Measurements from ENCODE around the gene FOXJ3. TPM values are rescaled to one million over a fixed set of nuclear protein-coding genes. Genes with fewer than 3 reads are reported as not detected.

Gene FOXJ3
- total RNA-seq, 1 experiment from 2014 or later = 27.9 TPM

DNA sequence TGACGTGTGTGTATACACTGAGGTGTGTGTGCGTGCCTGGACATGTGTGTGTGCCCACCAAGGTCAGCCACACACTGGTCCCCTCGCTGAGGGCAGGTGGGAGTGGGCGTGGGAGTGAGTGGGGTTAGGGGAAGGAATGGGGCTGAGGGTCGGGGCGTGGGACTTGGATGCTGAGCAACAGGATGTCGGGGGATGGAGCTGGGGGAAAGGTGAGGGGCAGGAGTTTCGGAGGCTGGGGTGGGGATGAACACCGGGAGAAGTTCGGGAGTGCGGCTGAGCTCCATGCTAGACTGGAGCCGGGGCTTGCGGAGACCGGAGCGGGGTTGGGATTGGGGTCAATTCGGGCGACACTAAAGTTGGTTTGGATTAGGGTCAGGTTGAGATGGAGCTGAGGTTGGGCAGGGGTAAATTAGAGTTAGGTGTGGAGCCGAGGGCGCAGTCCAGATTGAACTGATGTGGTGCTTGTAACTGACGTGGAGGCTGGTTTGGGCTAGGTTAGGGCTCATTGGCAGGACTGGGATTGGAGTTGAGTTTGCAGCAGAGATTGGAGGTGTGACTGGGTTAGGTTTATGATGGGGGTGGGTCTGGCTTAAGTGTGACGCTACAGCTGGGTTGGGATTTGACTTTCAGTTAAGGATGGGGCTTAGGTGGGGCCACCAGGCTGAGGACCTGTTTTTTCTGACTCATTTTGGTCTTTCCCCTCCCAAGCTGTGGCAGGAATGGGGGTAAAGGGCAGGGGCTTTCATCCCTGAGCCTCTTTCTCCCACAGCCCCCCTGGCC, 167.2 kb downstream of the FOXJ3 start:
- Histone ChIP-seq H3K27ac (no peak overlapping the region), H3K27me3 (replicated peaks) (no peaks in the 10 kb centered on the region), H3K36me3 (no peaks in the 10 kb centered on the region), H3K4me3 (no peak overlapping the region), H3K9me3 (replicated peaks) (no peaks in the 10 kb centered on the region), H3K4me1 (replicated peaks) (peaks cover 6% of the 10 kb centered on the region; the same call in 1 of the 2 replicates)
- no peak for DNase-seq (ENCODE audit: low read depth in 1 of 2, low spot score in 2 of 2)

DNA sequence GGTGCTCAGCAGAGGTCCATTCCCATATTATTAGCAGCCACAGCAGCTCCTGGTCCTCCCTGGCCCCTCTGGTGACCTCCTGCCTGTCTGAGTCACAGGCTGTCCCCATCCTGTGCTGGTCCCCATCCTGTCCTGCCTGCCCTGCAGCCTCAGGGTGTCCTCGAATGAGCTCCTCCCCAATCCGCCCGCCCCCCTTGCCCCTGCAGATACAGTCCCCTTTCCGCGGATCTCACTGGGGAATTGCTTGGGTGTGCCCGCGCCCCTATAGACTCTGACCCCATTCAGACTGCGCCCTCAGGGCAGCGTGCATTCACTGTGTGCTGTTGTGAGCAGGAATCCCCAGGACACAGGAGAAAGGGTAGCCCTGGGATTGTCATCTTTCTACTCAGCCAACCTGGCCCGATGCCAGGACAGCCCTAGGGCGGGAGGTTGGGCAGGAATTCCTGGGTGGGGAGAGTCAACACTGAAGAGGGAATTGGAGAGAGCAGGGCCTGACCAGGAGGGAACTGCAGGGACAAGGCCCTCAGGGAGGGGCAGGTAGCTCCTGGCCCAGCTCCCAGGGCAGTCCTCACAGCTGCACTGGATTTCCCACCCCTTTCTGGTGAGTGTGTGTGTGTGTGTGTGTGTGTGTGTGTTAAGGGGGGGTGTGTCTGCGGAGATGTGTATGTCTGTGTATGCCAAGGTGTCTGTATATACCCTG, 169.4 kb downstream of the FOXJ3 start:
- Histone ChIP-seq H3K36me3 (no peaks in the 10 kb centered on the region), H3K4me3 (no peak overlapping the region), H3K9me3 (replicated peaks) (peaks cover 3% of the 10 kb centered on the region; the same call in 1 of the 2 replicates), H3K27me3 (replicated peaks) (no peaks in the 10 kb centered on the region), H3K27ac (no peak overlapping the region), H3K4me1 (replicated peaks) (peaks cover 6% of the 10 kb centered on the region; the same call in 1 of the 2 replicates)
- peak; percentile 49 to 71 for DNase-seq (ENCODE audit: low read depth in 1 of 2, low spot score in 2 of 2)

DNA sequence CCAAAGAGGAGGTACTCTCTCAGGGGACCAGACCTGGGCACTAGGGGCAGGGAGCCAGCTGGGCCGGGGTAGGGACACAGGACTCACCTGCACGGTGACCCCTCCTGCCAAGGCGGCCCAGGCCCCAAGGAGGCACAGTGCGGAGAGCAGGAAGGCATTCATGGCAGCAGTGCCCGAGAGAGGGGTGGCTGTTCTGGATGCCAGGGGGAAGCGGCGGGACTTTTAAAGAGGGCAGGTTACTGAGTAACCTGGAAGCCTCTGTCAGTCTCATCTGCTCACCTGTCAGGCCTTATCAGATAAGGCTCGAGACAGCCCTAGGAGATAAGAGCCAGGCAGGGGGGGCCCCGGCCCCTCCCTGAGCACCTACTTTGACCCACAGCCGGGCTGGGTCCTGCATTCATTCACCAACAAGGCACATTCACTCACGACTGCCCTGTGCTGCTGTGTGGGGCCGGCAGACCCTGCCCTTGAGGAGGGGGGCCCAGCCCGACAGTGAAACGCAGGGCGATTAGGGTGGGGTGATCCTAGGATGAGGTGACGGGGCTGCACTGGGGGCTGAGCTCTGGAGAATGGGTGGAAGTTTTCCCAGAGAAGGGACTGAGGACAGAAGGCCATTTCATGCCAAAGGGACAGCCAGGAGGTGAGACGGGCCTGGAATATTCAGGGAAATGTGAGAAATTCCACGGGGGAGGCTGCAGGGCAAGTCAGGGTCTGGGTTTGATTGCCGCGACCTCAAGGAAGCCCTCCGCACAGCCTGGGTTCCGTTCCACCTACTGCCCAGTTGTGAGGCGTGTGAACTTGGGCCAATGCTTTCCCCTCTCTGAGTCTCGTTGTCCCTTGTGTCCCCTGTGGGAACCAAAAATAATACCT, 170.2 kb downstream of the FOXJ3 start, which contains the start of gene GUCA2A:
GUCA2A (minus strand) TSS at position 195 of the 870 bp plus-strand sequence; CDS start at position 162, 33 bp downstream.
- no peaks in the 10 kb centered on the region; the same call in 1 of the 2 replicates for H3K27me3 ChIP-seq (replicated peaks)
- H3K36me3 ChIP-seq = no peaks in the 10 kb centered on the region
- H3K27ac ChIP-seq = no peak within 1 kb of the TSS
- H3K9me3 ChIP-seq (replicated peaks) = peaks cover 3% of the 10 kb centered on the region; the same call in 1 of the 2 replicates
- H3K4me1 ChIP-seq (replicated peaks) = peaks cover 6% of the 10 kb centered on the region; the same call in 1 of the 2 replicates
- H3K4me3 ChIP-seq = no peak within 1 kb of the TSS
- peak in 1 of 2 experiments; percentile 38 for DNase-seq (ENCODE audit: low read depth in 1 of 2, low spot score in 2 of 2)

DNA sequence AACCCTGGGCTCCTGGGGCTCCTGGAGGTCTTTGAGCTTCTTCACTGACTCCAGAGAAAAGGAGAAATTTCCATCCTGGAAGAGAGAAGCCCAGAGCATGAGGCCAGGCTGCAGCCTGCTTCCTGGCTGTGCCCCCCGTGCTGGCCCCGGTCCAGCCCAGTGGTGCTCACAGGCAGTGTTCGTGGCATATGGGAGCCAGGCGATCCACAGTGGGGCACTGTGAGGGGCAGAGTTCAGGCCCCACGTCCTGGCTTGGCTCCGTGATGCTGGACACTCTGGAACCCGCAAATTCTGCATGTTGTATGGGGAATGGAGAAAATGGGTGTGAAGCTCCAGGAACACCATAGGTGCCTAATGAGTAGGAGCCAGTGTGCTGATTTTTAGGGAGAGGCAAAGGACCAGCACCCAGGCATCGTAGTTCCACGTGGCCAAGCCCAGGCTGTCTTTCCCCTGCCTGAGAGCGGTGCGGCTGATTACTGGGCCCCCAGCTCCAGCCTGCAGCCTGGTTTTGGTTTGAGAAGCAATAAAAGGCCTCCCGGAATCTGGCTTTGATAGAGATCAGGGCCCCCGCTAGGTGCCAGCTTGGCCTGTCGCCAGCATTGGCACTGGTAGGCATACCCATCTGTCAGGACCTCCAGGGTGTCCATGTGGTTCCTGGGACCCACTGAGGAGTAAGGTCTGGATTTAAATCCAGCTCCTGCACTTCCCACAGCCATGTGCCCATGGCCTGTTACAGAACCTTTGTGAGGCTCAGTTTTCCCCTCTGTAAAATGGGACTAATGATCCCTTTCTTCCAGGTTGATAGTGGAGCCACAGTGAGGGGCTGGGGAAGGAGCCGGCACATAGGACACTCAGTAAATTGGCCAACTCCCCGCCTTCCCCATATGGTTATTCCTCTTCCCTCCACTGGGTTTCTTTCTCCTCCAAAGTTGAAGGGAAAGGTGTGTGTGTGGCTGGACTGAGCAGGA, 171.2 kb downstream of the FOXJ3 start:
- Histone ChIP-seq H3K4me3 (no peak overlapping the region), H3K36me3 (no peaks in the 10 kb centered on the region), H3K27ac (no peak overlapping the region), H3K9me3 (replicated peaks) (peaks cover 3% of the 10 kb centered on the region; the same call in 1 of the 2 replicates), H3K27me3 (replicated peaks) (no peaks in the 10 kb centered on the region; the same call in 1 of the 2 replicates), H3K4me1 (replicated peaks) (peaks cover 6% of the 10 kb centered on the region; the same call in 1 of the 2 replicates)
- no peak for DNase-seq (ENCODE audit: low read depth in 1 of 2, low spot score in 2 of 2)

DNA sequence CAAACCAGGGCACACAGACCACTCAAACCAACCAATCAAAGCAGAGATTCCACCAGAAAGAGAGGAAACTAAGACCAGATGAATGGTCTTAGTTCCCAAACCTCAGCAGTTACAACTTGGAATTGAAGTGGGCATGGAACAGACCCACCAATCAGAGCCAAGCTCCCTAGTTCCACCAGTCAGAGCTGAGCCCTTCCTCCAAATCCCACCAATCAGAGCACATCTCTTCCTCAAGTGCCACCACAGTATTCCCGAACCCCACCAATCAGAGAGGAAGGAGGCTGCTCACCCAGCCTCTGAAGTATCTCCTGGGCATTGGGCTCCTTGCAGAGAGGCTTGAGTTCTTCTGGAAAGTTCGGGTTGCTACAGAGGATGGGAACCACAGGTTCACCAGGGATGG, 171.9 kb downstream of the FOXJ3 start:
- Histone ChIP-seq H3K36me3 (no peaks in the 10 kb centered on the region), H3K27ac (no peak overlapping the region), H3K9me3 (replicated peaks) (peaks cover 3% of the 10 kb centered on the region; the same call in 1 of the 2 replicates), H3K4me1 (replicated peaks) (peaks cover 6% of the 10 kb centered on the region; the same call in 1 of the 2 replicates), H3K27me3 (replicated peaks) (no peaks in the 10 kb centered on the region; the same call in 1 of the 2 replicates), H3K4me3 (no peak overlapping the region)
- no peak for DNase-seq (ENCODE audit: low read depth in 1 of 2, low spot score in 2 of 2)

DNA sequence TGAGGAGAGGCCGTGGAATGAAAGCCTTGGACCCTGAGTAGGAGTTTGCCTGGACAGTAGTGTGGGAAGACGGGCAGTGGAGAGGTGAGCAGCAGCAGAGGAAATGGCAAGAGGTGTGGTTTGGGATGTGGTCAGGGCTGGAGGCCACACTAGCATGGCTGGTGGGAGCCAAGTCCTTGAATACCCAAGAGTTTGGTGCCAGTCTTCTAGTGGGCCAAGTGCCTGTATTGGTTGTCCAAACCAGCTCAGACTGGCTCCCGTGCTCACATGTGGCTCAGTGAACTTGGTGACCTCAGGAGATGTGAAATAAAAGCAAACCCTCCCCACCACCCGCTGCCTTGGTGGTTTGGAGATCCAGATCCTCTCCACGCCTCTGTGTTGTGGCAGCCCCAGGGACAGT, 172.9 kb downstream of the FOXJ3 start:
- peaks cover 3% of the 10 kb centered on the region; the same call in 1 of the 2 replicates for H3K9me3 ChIP-seq (replicated peaks)
- no peaks in the 10 kb centered on the region for H3K36me3 ChIP-seq
- peaks cover 6% of the 10 kb centered on the region; the same call in 1 of the 2 replicates for H3K4me1 ChIP-seq (replicated peaks)
- DNase-seq (ENCODE audit: low read depth in 1 of 2, low spot score in 2 of 2) = no peak
- H3K27me3 ChIP-seq (replicated peaks) = no peaks in the 10 kb centered on the region; the same call in 1 of the 2 replicates
- no peak overlapping the region for H3K4me3 ChIP-seq
- H3K27ac ChIP-seq = no peak overlapping the region

DNA sequence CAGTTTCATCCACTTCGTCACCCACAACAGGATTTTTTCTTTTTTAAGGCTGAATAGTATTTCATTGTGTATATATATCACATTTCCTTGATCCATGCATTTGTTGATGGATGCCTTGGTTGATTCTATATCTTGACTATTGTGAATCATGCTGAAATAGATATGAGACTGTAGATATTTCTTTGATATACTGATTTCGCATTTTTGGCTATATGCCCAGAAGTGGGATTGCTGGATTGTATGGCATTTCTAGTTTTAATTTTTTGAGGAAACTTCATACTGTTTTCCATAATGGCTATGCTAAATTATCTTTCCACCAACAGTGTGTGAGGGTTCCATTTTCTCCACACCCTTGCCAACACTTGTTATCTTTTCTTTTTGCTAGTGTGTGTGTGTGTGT, 176.8 kb downstream of the FOXJ3 start:
- Histone ChIP-seq H3K4me1 (replicated peaks) (no peaks in the 10 kb centered on the region), H3K27ac (no peak overlapping the region), H3K9me3 (replicated peaks) (peaks cover 3% of the 10 kb centered on the region; the same call in 1 of the 2 replicates), H3K4me3 (no peak overlapping the region), H3K36me3 (no peaks in the 10 kb centered on the region), H3K27me3 (replicated peaks) (no peaks in the 10 kb centered on the region; the same call in 1 of the 2 replicates)
- no peak for DNase-seq (ENCODE audit: low read depth in 1 of 2, low spot score in 2 of 2)

DNA sequence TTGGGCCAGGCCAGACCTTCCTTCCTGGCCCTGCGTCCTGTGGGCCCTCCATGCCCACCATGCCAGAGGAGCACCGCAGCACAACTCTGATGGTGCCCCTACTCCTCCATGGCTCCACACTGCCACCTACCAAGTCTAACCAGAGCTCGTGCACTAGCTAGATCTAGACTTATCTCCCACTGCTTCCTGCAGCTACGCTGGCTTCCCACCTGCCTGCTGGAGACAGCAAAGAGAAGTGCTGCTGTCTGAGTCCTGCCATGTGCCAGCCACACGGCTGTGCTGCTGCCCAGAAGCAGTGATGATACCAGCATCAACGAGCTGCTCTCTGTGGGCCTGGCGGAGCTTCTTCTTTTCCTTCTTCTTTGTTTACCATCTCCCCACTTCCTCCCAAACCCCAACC, 177.4 kb downstream of the FOXJ3 start:
- DNase-seq (ENCODE audit: low read depth in 1 of 2, low spot score in 2 of 2) = no peak

DNA sequence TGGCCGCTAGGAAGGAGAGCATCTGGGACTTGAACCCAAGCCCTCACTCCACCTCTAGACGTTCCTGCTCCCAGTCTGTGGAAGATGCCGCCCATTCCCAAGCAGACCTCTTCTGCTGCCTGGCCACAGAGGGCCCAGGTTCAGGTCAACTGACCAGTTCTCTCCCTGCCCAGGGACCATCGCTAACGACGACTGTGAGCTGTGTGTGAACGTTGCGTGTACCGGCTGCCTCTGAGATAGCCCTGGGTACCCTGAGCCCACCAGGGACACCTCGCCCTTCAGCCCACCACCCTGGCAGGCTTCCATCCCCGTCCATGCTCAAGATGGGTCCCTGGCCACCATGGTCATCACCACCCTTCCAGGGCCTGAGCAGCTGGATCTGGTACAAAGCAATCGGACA, 179.7 kb downstream of the FOXJ3 start:
- Histone ChIP-seq H3K9me3 (replicated peaks) (no peaks in the 10 kb centered on the region), H3K27ac (no peak overlapping the region), H3K4me3 (no peak overlapping the region), H3K36me3 (no peaks in the 10 kb centered on the region), H3K4me1 (replicated peaks) (no peaks in the 10 kb centered on the region), H3K27me3 (replicated peaks) (peaks cover under 1% of the 10 kb centered on the region; the same call in 1 of the 2 replicates)
- DNase-seq (ENCODE audit: low read depth in 1 of 2, low spot score in 2 of 2) = no peak

More for the DNA sequence above, 177.4 kb downstream of the FOXJ3 start:
- no peaks in the 10 kb centered on the region; the same call in 1 of the 2 replicates for H3K27me3 ChIP-seq (replicated peaks)
- H3K9me3 ChIP-seq (replicated peaks) = peaks cover 3% of the 10 kb centered on the region; the same call in 1 of the 2 replicates
- H3K4me1 ChIP-seq (replicated peaks) = no peaks in the 10 kb centered on the region
- no peaks in the 10 kb centered on the region for H3K36me3 ChIP-seq
- H3K4me3 ChIP-seq = no peak overlapping the region
- no peak overlapping the region for H3K27ac ChIP-seq

DNA sequence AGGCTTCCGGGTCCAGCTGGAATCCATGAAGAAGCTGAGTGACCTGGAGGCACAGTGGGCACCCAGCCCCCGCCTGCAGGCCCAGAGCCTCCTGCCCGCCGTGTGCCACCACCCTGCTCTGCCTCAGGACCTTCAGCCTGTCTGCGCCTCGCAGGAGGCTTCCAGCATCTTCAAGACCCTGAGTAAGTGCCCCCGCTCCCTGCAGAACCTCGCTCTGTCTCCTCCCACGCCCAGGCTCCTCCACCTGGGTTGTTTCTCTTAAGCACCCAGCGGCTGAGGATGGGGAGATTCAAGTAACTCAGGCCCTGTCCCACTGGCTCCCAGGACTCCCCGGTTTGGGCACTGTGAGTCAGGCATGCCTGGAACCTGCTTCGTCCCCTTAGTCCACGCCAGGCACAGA, 180.3 kb downstream of the FOXJ3 start:
- DNase-seq (ENCODE audit: low read depth in 1 of 2, low spot score in 2 of 2) = no peak
- H3K4me3 ChIP-seq = no peak overlapping the region
- H3K4me1 ChIP-seq (replicated peaks) = no peaks in the 10 kb centered on the region
- no peak overlapping the region for H3K27ac ChIP-seq
- no peaks in the 10 kb centered on the region for H3K9me3 ChIP-seq (replicated peaks)
- no peaks in the 10 kb centered on the region for H3K36me3 ChIP-seq
- peaks cover 5% of the 10 kb centered on the region; the same call in 1 of the 2 replicates for H3K27me3 ChIP-seq (replicated peaks)

DNA sequence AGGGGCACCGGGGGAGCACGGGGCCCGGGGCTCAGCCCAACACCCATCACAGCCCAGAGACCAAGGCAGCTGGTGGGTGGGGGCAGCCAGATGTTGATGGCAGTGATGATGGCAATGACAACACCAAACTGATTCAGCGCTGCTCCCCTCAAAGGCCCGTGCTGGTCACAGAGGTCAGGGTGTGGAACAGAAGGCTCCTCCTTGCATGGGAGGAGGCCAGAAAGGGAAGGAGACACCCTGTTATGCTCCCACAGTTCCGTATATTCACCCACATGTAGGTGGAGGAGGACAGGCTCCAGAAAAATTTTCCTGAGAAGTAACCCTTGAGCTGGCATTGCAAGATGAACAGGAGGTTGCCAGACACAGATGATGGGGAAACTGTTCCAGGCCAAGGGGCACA, 181.4 kb downstream of the FOXJ3 start:
- 0 out of 2 replicates have a peak, but pooled peaks cover 5% of the 10 kb centered on the region for H3K27me3 ChIP-seq (replicated peaks)
- no peak overlapping the region for H3K4me3 ChIP-seq
- no peaks in the 10 kb centered on the region for H3K4me1 ChIP-seq (replicated peaks)
- H3K36me3 ChIP-seq = no peaks in the 10 kb centered on the region
- no peaks in the 10 kb centered on the region for H3K9me3 ChIP-seq (replicated peaks)
- DNase-seq (ENCODE audit: low read depth in 1 of 2, low spot score in 2 of 2) = no peak
- no peak overlapping the region for H3K27ac ChIP-seq

DNA sequence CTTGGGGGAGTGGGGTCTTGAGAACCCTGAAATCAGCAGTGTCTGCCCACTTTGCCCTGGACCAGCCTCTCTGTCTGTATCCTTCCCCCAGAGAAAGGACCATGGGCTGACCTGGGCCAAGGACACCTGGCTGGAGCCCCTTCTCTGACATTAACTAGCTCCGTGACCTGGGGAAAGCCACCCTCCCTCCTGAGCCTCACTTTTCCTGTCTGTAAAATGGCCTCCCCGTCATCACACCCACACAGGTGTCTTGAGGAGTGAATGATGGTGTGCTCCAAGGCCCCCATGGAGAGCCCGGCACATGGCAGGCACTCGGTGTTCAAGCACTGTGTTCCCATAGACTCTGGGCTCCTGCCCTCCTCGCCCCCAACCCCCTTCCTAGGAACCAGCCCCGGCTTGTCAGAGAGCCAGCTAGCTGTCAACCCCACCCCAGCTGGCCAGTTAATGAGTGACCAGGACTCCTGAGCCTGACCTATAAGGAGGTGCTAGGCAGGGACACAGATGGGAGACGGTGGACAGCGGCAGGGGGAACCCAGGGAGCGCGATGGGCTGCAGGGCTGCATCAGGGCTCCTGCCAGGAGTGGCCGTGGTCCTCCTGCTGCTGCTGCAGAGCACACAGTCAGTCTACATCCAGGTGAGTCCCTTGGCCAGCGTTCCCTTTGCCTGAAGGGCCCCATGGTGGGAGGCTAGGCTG, 182.0 kb downstream of the FOXJ3 start, which contains the start of gene GUCA2B:
GUCA2B (plus strand) TSS at position 504 of the 694 bp plus-strand sequence; CDS start at position 545, 41 bp downstream.
- H3K27ac ChIP-seq = no peak within 1 kb of the TSS
- 0 out of 2 replicates have a peak, but pooled peaks cover 7% of the 10 kb centered on the region for H3K27me3 ChIP-seq (replicated peaks)
- H3K9me3 ChIP-seq (replicated peaks) = no peaks in the 10 kb centered on the region
- no peaks in the 10 kb centered on the region for H3K36me3 ChIP-seq
- no peaks in the 10 kb centered on the region for H3K4me1 ChIP-seq (replicated peaks)
- no peak within 1 kb of the TSS for H3K4me3 ChIP-seq
- no peak for DNase-seq (ENCODE audit: low read depth in 1 of 2, low spot score in 2 of 2)
